KBM-7 (cell line): Measurements from ENCODE around the gene RMDN3.

ENCODE experiments used
- DNase-seq: peaks from one replicate; pipeline ENCODE4 v3.0.0-alpha.2; 2015
- in situ Hi-C: fragments of 300-500 bp; cut with MboI; formaldehyde crosslinking; loops from 2 replicates; pipeline ENCODE4 v1.14.3; 2020; ENCODE audit warnings: low sequenced_read_pairs, low pct_unique_long_range_greater_than_20kb, mixed read lengths

RMDN3 gene

GRCh38 chr15:40755812-40756208 is 756 bp upstream of the RMDN3 start:
- DNase-seq: no peak

GRCh38 chr15:40754574-40754882 is 526 bp downstream of the RMDN3 start:
- DNase-seq: no peak

More at GRCh38 chr15:40755812-40756208, 756 bp upstream of the RMDN3 start:
- in situ Hi-C loops: no loop called here

GRCh38 chr15:40751745-40752144 is 3.3 kb downstream of the RMDN3 start:
- DNase-seq: no peak
- in situ Hi-C loops: no loop called here

More at GRCh38 chr15:40754574-40754882, 526 bp downstream of the RMDN3 start:
- in situ Hi-C loops: no loop called here

GRCh38 chr15:40750885-40751284 is 4.2 kb downstream of the RMDN3 start:
- in situ Hi-C loops: no loop called here
- DNase-seq: no peak

GRCh38 chr15:40749151-40749630 is 5.9 kb downstream of the RMDN3 start:
- in situ Hi-C loops: no loop called here
- DNase-seq: no peak

- in situ Hi-C loops: no loop called here
- DNase-seq: no peak
Observed at GRCh38 chr15:40747685-40748631, 7.1 kb downstream of the RMDN3 start.

GRCh38 chr15:40746916-40747418 is 8.1 kb downstream of the RMDN3 start:
- in situ Hi-C loops: no loop called here
- DNase-seq: peak; percentile 18

- in situ Hi-C loops: no loop called here
- DNase-seq: no peak
Observed at GRCh38 chr15:40744815-40745152, 10.3 kb downstream of the RMDN3 start.

- DNase-seq: no peak
- in situ Hi-C loops: no loop called here
Observed at GRCh38 chr15:40743921-40744814, 10.9 kb downstream of the RMDN3 start.

GRCh38 chr15:40743485-40743901 is 11.6 kb downstream of the RMDN3 start:
- no peak for DNase-seq
- in situ Hi-C loops: no loop called here

- no peak for DNase-seq
- in situ Hi-C loops: no loop called here
Observed at GRCh38 chr15:40739854-40740253, 15.2 kb downstream of the RMDN3 start.

GRCh38 chr15:40739047-40739446 is 16.0 kb downstream of the RMDN3 start:
- no peak for DNase-seq
- in situ Hi-C loops: no loop called here

GRCh38 chr15:40737048-40737447 is 18.0 kb downstream of the RMDN3 start:
- in situ Hi-C loops: no loop called here
- DNase-seq: no peak

GRCh38 chr15:40736575-40736974 is 18.5 kb downstream of the RMDN3 start:
- no peak for DNase-seq
- in situ Hi-C loops: no loop called here

- no peak for DNase-seq
- in situ Hi-C loops: no loop called here
Observed at GRCh38 chr15:40731034-40731433, 24.0 kb downstream of the RMDN3 start.

GRCh38 chr15:40723919-40724318 is 31.1 kb downstream of the RMDN3 start:
- no peak for DNase-seq
- in situ Hi-C loops: no loop called here

GRCh38 chr15:40722934-40723333 is 32.1 kb downstream of the RMDN3 start:
- no peak for DNase-seq
- in situ Hi-C loops: no loop called here

GRCh38 chr15:40722354-40722753 is 32.7 kb downstream of the RMDN3 start:
- in situ Hi-C loops: no loop called here
- DNase-seq: no peak

GRCh38 chr15:40721701-40722100 is 33.4 kb downstream of the RMDN3 start:
- in situ Hi-C loops: no loop called here

GRCh38 chr15:40716165-40716564 is 38.9 kb downstream of the RMDN3 start:
- in situ Hi-C loops: no loop called here
- DNase-seq: peak; percentile 40

More at GRCh38 chr15:40721701-40722100, 33.4 kb downstream of the RMDN3 start:
- no peak for DNase-seq
